Measurements from ENCODE around the gene SMAD5. TPM values are rescaled to one million over a fixed set of nuclear protein-coding genes. Genes with fewer than 3 reads are reported as not detected.

SMAD5 gene
- total RNA-seq, 1 experiment from 2014 or later: 64.3 TPM

DNA sequence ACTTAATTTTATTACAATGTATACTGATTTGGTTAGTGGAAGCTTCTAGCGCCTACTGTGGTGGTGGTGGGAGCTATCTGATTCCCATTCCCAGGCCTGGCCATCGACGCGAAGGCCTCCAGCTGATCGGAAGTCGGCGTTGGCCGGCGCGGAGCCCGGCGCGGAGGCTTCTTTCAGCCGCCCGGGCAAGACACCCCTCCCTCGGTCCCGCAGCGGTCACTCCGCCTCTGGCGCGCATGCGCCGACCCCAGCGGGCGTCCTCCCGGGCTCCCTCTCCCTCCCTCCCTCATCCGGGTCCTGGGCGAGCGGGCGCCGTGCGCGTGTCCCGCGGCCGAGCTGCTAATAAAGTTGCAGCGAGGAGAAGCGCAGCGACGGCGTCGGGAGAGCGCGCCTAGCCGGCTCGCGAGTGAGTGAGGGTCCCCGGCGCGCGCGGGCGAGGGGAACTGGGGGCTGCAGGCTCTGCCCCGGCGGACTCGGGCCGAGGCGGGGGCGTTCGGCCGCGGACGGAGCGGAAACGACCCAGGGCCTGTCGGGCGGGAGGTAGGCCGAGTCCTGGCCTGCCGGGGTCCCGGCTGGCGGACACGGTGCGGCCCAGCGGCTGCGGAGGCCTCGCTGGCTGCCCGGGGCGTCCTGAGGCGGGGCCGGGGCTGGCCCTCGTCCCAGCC lies at the start of gene SMAD5 (continued):
- TF ChIP-seq CTCF (IDR thresholded peaks at IDR 0.05 in 2 of 3, conservative IDR thresholded peaks at IDR 0.05 in 1 of 3; ENCODE audit: borderline replicate concordance in 1 of 3, insufficient read depth in 1 of 3, low read depth in 2 of 3, low read length in 2 of 3) (no peak), ELF1 (IDR thresholded peaks at IDR 0.05; ENCODE audit: borderline replicate concordance, low read depth) (no peak), RAD21 (IDR thresholded peaks at IDR 0.05; ENCODE audit: low read depth) (no peak), EGR1 (IDR thresholded peaks at IDR 0.05; ENCODE audit: low read depth) (peak; percentile 47; the same call in 1 of the 2 replicates)

DNA sequence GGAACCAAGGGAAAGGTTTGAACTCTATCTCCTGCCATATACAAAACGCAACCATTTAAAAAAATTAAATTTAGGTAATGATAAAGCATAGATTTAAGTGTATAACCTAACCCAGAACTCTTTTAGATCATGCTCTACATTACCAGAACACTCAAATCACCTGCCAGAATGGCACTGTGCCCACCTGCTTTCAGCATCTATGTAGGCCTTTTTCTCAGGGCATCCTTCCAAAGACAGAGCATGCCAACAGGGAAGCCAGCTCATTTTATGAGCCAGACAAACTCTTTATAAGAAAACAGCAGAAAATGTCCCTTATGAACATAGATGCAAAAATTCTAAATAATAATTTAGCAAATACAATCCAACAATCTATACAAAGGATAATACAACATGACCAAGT lies 47.9 kb upstream of the SMAD5 start:
- Histone ChIP-seq H3K9ac (ENCODE audit: low read length) (no peak overlapping the region), H3K9me2 (ENCODE audit: insufficient read depth) (no peaks in the 10 kb centered on the region), H4K20me1 (ENCODE audit: insufficient read depth) (no peaks in the 10 kb centered on the region), H3K4me2 (ENCODE audit: low read length) (no peak overlapping the region), H3K4me3 (replicated peaks in 1 of 2; ENCODE audit: low read depth in 1 of 2, low read length in 2 of 2) (no peak overlapping the region), H3K4me1 (ENCODE audit: control insufficient read depth in 1 of 2, insufficient read depth in 2 of 2, low read length in 2 of 2) (peaks cover 0 to 26% of the 10 kb centered on the region in 2 experiments; a peak in 2 of 4 replicates), H3K27me3 (ENCODE audit: insufficient read depth, low read length) (no peaks in the 10 kb centered on the region), H3K27ac (ENCODE audit: low read depth, low read length) (no peak overlapping the region), H3K79me2 (ENCODE audit: insufficient read depth, low read length) (no peaks in the 10 kb centered on the region), H3K36me3 (ENCODE audit: control insufficient read depth in 1 of 2, insufficient read depth in 2 of 2, low read length in 2 of 2) (no peaks in the 10 kb centered on the region), H2AFZ (ENCODE audit: low read depth, low read length, poor library complexity, severe bottlenecking) (no peak overlapping the region), H3K9me3 (ENCODE audit: control insufficient read depth in 1 of 2, insufficient read depth in 1 of 2, low read depth in 1 of 2, low read length in 2 of 2) (no peaks in the 10 kb centered on the region)
- CTCF ChIA-PET: no interaction called here
- no peak for DNase-seq (ENCODE audit: low read depth, low spot score)
- POLR2A ChIA-PET: no interaction called here
- no peak for ATAC-seq
- intact Hi-C loops (cut with micrococcal nuclease): no loop called here
- BruUV-seq (replicated peaks): no TSS peak
- RAD21 ChIA-PET (ENCODE audit: low non-redundant PET in 1 of 2, low total read pairs in 2 of 2, uncharacterized antibody in 2 of 2, unreplicated experiment in 2 of 2): no interaction called here
- TF ChIP-seq CTCF (IDR thresholded peaks at IDR 0.05 in 2 of 3, conservative IDR thresholded peaks at IDR 0.05 in 1 of 3; ENCODE audit: borderline replicate concordance in 1 of 3, insufficient read depth in 1 of 3, low read depth in 2 of 3, low read length in 2 of 3): no peak
- TF ChIP-seq ZNF274 (IDR thresholded peaks at IDR 0.05; ENCODE audit: low read depth, low read length): no peak
- TF ChIP-seq RAD21 (IDR thresholded peaks at IDR 0.05; ENCODE audit: low read depth): no peak
